Ascending aorta (tissue), 2 donors: ENCODE measurements around the gene IMP4. TPM values are rescaled to one million over a fixed set of nuclear protein-coding genes. Genes with fewer than 3 reads are reported as not detected.

Source experiments
- DNase-seq, 2 donors: peaks; one replicate each; pipeline ENCODE4 v3.0.0-alpha.2; 2019; ENCODE audit warnings: low spot score in 2 of 2
- H3K27ac ChIP-seq, 2 donors: fragments of 200-600 bp; sonication (generic); one replicate each; pipeline ENCODE4 v1.5.1; 2016 to 2017; ENCODE audit warnings: mild to moderate bottlenecking in 1 of 2
- H3K27me3 ChIP-seq: fragments of 200-600 bp; sonication (generic); one replicate; pipeline ENCODE4 v1.5.1; 2017
- H3K36me3 ChIP-seq, 2 donors: fragments of 200-600 bp; sonication (generic); one replicate each; pipeline ENCODE4 v1.5.1; 2016
- H3K4me1 ChIP-seq, 2 donors: fragments of 200-600 bp; sonication (generic); one replicate each; pipeline ENCODE4 v1.5.1; 2016 to 2017; ENCODE audit warnings: mild to moderate bottlenecking in 1 of 2
- H3K4me3 ChIP-seq, 2 donors: fragments of 200-600 bp; sonication (generic); one replicate each; pipeline ENCODE4 v1.5.1; 2016 to 2017; ENCODE audit warnings: mild to moderate bottlenecking in 1 of 2
- H3K9me3 ChIP-seq, 2 donors: fragments of 200-600 bp; sonication (generic); one replicate each; pipeline ENCODE4 v1.5.1; 2016
- CTCF ChIP-seq, 3 experiments: fragments of 200-600 bp in 2 of 3; fragments of 450-650 bp in 1 of 3; sonication (generic) in 2 of 3; IDR thresholded peaks; one replicate each; pipeline ENCODE4 v1.5.1; 2016 to 2019; ENCODE audit warnings: antibody characterized with exemption in 3 of 3, mild to moderate bottlenecking in 1 of 3, moderate library complexity in 1 of 3
- intact Hi-C: fragments of 100-400 bp; cut with DNase I; formaldehyde crosslinking; loops from one replicate; pipeline ENCODE4 v1.15.1; 2023
- total RNA-seq: library from RNA; depleted of rRNA; stranded (reverse); fragments of >200 nt; gene quantifications from one replicate; pipeline ENCODE4 v1.1.0, GENCODE V29; 2016

The IMP4 gene
- total RNA-seq, 1 donor from 2014 or later, result 97.9 TPM

- no peaks in the 10 kb centered on the region for H3K36me3 ChIP-seq
- no peak for TF ChIP-seq CTCF (IDR thresholded peaks at IDR 0.05)
- H3K27me3 ChIP-seq, result no peaks in the 10 kb centered on the region
- intact Hi-C loops, result loop anchor here (1.0 to 10.0 kb wide), 5 partner anchors 17 to 737 kb away; partner anchors contain the start of genes FAM168B and GPR148
- peaks cover 6 to 15% of the 10 kb centered on the region in 2 donors for H3K4me1 ChIP-seq
- H3K27ac ChIP-seq, result peak overlapping the region; percentile 58 to 74
- peak overlapping the region; percentile 57 to 78 for H3K4me3 ChIP-seq
- H3K9me3 ChIP-seq, result no peaks in the 10 kb centered on the region
- no peak for DNase-seq
Observed at GRCh38 chr2:130355172-130355577, 12.5 kb downstream of the IMP4 start.

- no peaks in the 10 kb centered on the region for H3K9me3 ChIP-seq
- H3K27me3 ChIP-seq, result no peaks in the 10 kb centered on the region
- peak; percentile 53 to 95 for DNase-seq
- TF ChIP-seq CTCF (IDR thresholded peaks at IDR 0.05), result peak; percentile 43 to 79 (median 59)
- peak within 1 kb of the TSS; percentile 57 to 78 for H3K4me3 ChIP-seq
- H3K36me3 ChIP-seq, result no peaks in the 10 kb centered on the region
- peak within 1 kb of the TSS; percentile 58 to 74 for H3K27ac ChIP-seq
- intact Hi-C loops, result loop anchor here (1.0 to 10.0 kb wide), 6 partner anchors 14 to 736 kb away; partner anchors contain the start of genes FAM168B, GPR148 and IMP4
- H3K4me1 ChIP-seq, result peaks cover 6 to 15% of the 10 kb centered on the region in 2 donors
Observed at GRCh38 chr2:130355578-130356431, 13.1 kb downstream of the IMP4 start, which contains the start of gene PTPN18. PTPN18 (plus strand) TSS chr2:130356056; CDS start chr2:130356108, 52 bp downstream.

GRCh38 chr2:130357864-130358263 lies 15.2 kb downstream of the IMP4 start:
- H3K27me3 ChIP-seq, result no peaks in the 10 kb centered on the region
- TF ChIP-seq CTCF (IDR thresholded peaks at IDR 0.05), result no peak
- H3K36me3 ChIP-seq, result no peaks in the 10 kb centered on the region
- intact Hi-C loops, result loop anchor here (5.0 to 10.0 kb wide), 4 partner anchors 369 to 734 kb away; partner anchors contain the start of genes FAM168B and GPR148
- peaks cover 6 to 15% of the 10 kb centered on the region in 2 donors for H3K4me1 ChIP-seq
- no peak overlapping the region for H3K27ac ChIP-seq
- H3K4me3 ChIP-seq, result no peak overlapping the region
- H3K9me3 ChIP-seq, result no peaks in the 10 kb centered on the region
- peak in 1 of 2 donors; percentile 47 for DNase-seq

GRCh38 chr2:130358420-130359350 lies 16.0 kb downstream of the IMP4 start:
- H3K27me3 ChIP-seq, result no peaks in the 10 kb centered on the region
- no peak for TF ChIP-seq CTCF (IDR thresholded peaks at IDR 0.05)
- no peak overlapping the region for H3K27ac ChIP-seq
- intact Hi-C loops, result loop anchor here (5.0 to 10.0 kb wide), 4 partner anchors 369 to 734 kb away; partner anchors contain the start of genes FAM168B and GPR148
- H3K4me1 ChIP-seq, result peaks cover 6 to 15% of the 10 kb centered on the region in 2 donors
- peak in 1 of 2 donors; percentile 52 for DNase-seq
- H3K4me3 ChIP-seq, result no peak overlapping the region
- H3K36me3 ChIP-seq, result no peaks in the 10 kb centered on the region
- H3K9me3 ChIP-seq, result no peaks in the 10 kb centered on the region

GRCh38 chr2:130359466-130359865 lies 16.8 kb downstream of the IMP4 start:
- Histone ChIP-seq H3K27ac (no peak overlapping the region), H3K27me3 (no peaks in the 10 kb centered on the region), H3K9me3 (no peaks in the 10 kb centered on the region), H3K4me3 (no peak overlapping the region), H3K4me1 (peaks cover 6 to 11% of the 10 kb centered on the region in 2 donors), H3K36me3 (no peaks in the 10 kb centered on the region)
- DNase-seq, result no peak
- intact Hi-C loops, result loop anchor here (5.0 to 10.0 kb wide), 4 partner anchors 368 to 733 kb away; partner anchors contain the start of genes FAM168B and GPR148
- no peak for TF ChIP-seq CTCF (IDR thresholded peaks at IDR 0.05)
